ENCODE data around the gene WBP1L. TPM values are rescaled to one million over a fixed set of nuclear protein-coding genes. Genes with fewer than 3 reads are reported as not detected.
"Not testable (repeated sequence)": the region's sequence is repeated elsewhere in the genome, so short reads cannot be mapped to it uniquely, and the experiment has no call there.

Gene WBP1L
- total and polyA plus RNA-seq, 4 donors, result 12.3 to 43.6 (median 27.6) TPM

- 95% methylated on average over 1 of the region's 1 CpG for WGBS
- Histone ChIP-seq H3K9ac (ENCODE audit: low read depth in 1 of 2, low read length in 2 of 2) (no peak overlapping the region), H3K9me3 (ENCODE audit: control insufficient read depth in 4 of 4, low read length in 3 of 4) (no peaks in the 10 kb centered on the region), H3K4me1 (ENCODE audit: control insufficient read depth in 4 of 4, insufficient read depth in 4 of 4, low read length in 3 of 4) (peaks cover 6 to 38% (median 24%) of the 10 kb centered on the region in 4 donors), H3K27me3 (ENCODE audit: control insufficient read depth in 4 of 4, insufficient read depth in 4 of 4, low read length in 3 of 4) (no peaks in the 10 kb centered on the region), H3K4me3 (ENCODE audit: low read depth in 1 of 3, low read length in 3 of 3) (no peak overlapping the region), H3K27ac (ENCODE audit: low read depth in 1 of 2, low read length in 2 of 2) (no peak overlapping the region), H3K36me3 (ENCODE audit: control insufficient read depth in 4 of 4, insufficient read depth in 3 of 4, low read depth in 1 of 4, low read length in 3 of 4) (peaks cover 0 to 2% (median 0%) of the 10 kb centered on the region in 4 donors)
- no peak for TF ChIP-seq FOXA1 (IDR thresholded peaks at IDR 0.05)
- no peak for TF ChIP-seq REST (IDR thresholded peaks at IDR 0.05)
- no peak for TF ChIP-seq YY1 (IDR thresholded peaks at IDR 0.05)
- no peak for TF ChIP-seq HNF4G (IDR thresholded peaks at IDR 0.05)
- TF ChIP-seq SP1 (IDR thresholded peaks at IDR 0.05), result no peak
- no peak for TF ChIP-seq NR2F2 (IDR thresholded peaks at IDR 0.05)
- no peak for TF ChIP-seq HNF4A (conservative IDR thresholded peaks at IDR 0.05)
- TF ChIP-seq RAD21 (IDR thresholded peaks at IDR 0.05), result no peak
- TF ChIP-seq RXRA (IDR thresholded peaks at IDR 0.05), result no peak
- no peak for TF ChIP-seq ZBTB33 (IDR thresholded peaks at IDR 0.05)
- TF ChIP-seq CTCF (IDR thresholded peaks at IDR 0.05; ENCODE audit: low read depth, low read length, missing input control), result no peak
- no peak for TF ChIP-seq TAF1 (conservative IDR thresholded peaks at IDR 0.05)
- TF ChIP-seq GABPA (IDR thresholded peaks at IDR 0.05 in 1 of 2, conservative IDR thresholded peaks at IDR 0.05 in 1 of 2), result no peak
- TF ChIP-seq JUND (IDR thresholded peaks at IDR 0.05), result no peak
- TF ChIP-seq ATF3 (IDR thresholded peaks at IDR 0.05), result no peak
- TF ChIP-seq FOXA2 (IDR thresholded peaks at IDR 0.05), result no peak
- TF ChIP-seq EGR1 (IDR thresholded peaks at IDR 0.05; ENCODE audit: low read depth in 2 of 2), result no peak
- no peak for TF ChIP-seq MAX (IDR thresholded peaks at IDR 0.05)
- no peak for DNase-seq (ENCODE audit: low spot score)
Observed at GRCh38 chr10:102715880-102716279, 27.9 kb upstream of the WBP1L start.

GRCh38 chr10:102716900-102717565 is 26.7 kb upstream of the WBP1L start:
- 97% methylated on average over 18 of the region's 18 CpGs for WGBS
- peaks cover 6 to 38% (median 24%) of the 10 kb centered on the region in 4 donors for H3K4me1 ChIP-seq (ENCODE audit: control insufficient read depth in 4 of 4, insufficient read depth in 4 of 4, low read length in 3 of 4)
- not testable (repeated sequence) for H3K4me3 ChIP-seq (ENCODE audit: low read depth in 1 of 3, low read length in 3 of 3); H3K27me3 ChIP-seq (ENCODE audit: control insufficient read depth in 4 of 4, insufficient read depth in 4 of 4, low read length in 3 of 4); H3K9ac ChIP-seq (ENCODE audit: low read depth in 1 of 2, low read length in 2 of 2); H3K36me3 ChIP-seq (ENCODE audit: control insufficient read depth in 4 of 4, insufficient read depth in 3 of 4, low read depth in 1 of 4, low read length in 3 of 4); H3K9me3 ChIP-seq (ENCODE audit: control insufficient read depth in 4 of 4, low read length in 3 of 4); H3K27ac ChIP-seq (ENCODE audit: low read depth in 1 of 2, low read length in 2 of 2); DNase-seq (ENCODE audit: low spot score)

All from liver (tissue), 9 donors.